Measurements from ENCODE around the gene OARD1. TPM values are rescaled to one million over a fixed set of nuclear protein-coding genes. Genes with fewer than 3 reads are reported as not detected.

The OARD1 gene, protein sequence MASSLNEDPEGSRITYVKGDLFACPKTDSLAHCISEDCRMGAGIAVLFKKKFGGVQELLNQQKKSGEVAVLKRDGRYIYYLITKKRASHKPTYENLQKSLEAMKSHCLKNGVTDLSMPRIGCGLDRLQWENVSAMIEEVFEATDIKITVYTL
- total RNA-seq = 11.8 and 14.4 TPM in 2 replicates

DNA sequence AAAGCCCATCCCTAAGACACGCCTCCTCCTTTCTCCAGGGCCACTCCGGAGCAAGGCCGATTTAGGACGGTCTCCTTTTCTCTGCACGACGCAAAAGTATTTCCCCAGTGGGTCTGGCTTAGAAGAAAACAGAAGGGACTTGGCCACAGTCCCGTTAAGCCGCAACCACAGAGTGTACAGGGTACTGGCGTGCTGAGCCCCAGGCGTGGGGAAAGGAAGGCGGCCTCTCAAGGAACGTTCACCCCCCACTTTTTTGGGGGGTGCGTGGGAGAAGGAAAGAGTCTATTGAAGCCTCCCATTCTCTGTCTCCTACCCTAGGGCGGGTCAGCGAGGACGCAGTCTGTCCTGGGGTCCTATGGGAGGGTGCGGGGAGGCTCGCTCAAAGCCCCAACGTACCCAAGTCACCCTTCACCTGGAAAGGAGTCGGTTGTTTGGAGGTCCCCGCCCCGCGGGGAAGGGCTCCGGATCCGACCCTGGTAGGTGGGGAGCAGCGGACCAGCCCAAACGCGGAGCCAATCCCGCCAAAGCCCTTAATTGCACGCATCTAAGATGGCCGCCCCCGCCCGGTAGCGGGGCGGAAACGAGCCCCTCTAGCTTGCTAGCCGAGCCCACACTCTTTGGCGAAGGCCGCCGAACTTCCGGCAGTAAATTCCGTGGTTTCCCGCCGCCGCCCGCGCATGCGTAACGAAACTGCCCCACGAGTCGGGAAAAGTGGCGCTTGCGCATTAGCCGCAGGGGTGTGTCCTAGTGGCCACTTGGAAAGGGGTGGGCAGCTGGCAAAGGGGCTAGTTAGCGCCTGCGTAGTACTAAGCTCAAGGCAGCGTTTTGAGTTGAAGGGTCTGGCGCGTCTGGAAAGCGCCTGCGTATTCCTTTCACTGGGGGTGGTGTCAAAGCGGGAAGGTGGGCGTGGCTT lies at the start of gene OARD1:
Gene OARD1 (minus strand): TSS at position 434 of the 913 bp plus-strand sequence. CDS start 722 bp downstream, outside the sequence.

DNA sequence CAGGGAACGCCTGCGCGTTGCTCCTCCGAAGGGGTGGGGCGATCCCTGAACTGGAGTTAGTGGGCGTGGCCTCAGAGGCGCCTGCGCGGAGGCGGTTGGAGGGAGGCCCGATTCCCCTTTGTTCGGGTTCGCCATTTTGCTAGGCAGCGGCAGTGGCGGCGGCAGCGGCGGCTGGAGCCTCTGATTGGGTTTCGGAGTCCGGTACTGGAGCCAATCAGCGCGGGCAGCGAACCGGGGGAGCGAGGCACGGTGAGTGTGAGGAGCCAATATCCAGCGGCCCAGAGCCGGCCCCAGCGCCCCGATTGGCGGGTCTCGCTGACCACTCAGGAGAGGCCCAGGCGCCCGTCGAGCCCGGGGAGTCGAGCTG lies 663 bp upstream of the OARD1 start, which contains the start of gene NFYA:
Gene NFYA (plus strand): TSS at position 139 of the 367 bp plus-strand sequence. CDS start 6,116 bp downstream, outside the sequence.

DNA sequence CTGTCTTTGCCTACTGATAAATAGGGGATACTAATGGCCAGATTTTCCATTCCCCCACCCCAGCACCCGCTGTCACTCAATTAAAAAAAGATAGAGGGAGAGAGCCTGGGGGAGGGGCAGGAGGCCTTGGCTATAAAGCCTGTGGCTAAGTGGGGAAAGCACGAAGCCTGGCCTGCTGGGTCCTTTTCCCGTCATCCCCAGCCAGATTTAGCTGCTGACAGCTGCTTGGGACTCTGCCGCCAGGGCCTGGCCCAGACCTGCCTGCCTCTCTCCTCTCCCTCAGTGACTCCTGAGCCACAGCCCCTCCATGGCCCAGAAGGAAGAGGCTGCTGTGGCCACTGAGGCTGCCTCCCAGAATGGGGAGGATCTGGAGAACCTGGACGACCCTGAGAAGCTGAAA lies 19.1 kb downstream of the OARD1 start, which contains the start of gene APOBEC2:
Gene APOBEC2 (plus strand): TSS at position 162 of the 400 bp plus-strand sequence. CDS start 146 bp downstream, at position 308.

DNA sequence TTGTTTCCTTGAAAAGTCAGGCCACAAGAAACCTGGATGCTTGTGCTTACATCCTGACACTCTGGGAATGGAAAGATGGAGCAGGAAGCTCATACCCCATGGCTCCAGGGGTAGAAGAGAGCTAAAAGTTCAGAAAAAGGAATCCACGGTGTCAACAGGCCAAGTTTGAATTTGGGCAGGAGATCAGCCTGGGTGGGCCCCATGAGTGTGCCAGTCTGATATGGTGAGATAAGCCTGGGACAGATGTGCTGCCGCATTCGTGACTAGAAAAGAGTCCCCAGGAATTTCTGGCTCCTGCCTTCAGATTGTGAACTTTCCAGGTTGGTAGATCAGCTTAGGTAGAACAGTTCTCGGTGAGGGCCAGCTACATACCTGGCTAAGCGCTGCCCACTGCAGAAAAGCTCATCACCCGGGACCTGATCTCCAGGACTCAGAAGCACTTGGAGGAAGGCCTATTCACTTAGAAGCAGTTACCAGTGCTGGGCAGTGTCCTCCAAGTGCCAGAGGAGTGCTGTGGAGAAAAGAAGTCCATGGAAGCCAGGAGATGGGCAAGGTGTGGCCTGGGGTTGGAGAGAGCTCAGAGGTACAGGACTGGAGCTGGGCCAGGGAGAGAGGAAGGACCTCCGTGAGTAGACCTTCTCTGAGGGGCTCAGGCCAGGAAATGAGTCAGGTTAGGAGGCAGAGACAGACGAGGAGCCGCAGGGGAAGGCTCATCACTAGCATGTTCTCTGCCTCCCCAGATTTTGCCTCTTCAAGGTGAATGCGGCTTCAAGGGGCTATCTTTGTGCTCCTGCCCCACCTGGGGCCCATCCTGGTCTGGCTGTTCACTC lies 29.7 kb downstream of the OARD1 start, which contains the start of gene TSPO2:
Gene TSPO2 (plus strand): TSS at position 242 of the 830 bp plus-strand sequence. CDS start 519 bp downstream, at position 761.

DNA sequence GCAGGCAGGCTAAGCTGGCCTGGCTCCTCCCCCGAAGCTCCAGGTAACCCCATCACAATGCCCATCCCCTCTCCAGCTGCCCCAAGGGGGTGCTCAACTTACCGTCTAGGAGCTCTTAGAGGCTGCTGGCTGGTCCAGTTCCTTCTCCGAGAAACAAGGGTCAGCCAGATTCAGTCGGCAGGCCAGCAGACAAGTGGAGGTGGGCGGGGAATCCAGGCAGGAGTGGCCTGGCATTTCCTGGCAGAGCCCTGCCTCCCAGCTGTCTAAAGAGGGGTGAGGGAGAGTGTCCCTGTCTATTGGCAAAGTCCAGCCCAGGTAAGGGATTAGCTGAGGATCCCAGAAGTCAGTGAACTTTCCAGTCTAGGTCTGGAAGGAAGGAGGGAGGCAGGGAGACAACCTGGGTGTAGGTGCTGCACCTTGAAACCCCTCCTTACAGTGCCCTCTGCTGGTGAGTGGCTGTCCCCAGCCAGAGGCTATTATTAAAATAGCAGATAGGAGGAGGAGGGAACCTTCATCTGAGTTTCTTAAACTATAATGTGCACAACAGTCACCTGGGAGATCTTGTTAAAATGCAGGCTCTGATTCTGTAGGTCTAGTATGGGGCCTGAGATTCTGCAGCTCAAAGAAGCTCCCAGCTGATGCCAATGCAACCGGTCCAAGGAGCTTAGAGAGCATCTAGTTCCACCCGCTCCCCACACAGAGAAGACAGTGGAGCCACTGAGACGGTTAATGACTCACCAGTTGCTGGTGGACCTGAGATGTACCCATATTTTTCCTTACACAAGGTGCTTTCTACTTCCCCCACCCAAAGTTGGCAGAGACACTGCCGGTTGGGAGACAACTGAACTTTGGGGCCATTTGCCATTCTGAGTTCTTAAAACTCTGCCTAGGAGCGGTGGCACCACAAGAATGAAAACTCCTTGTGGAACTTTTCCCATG lies 32.8 kb downstream of the OARD1 start, which contains the start of gene UNC5CL:
Gene UNC5CL (minus strand): TSS at position 162 of the 939 bp plus-strand sequence. CDS start 4,147 bp downstream, outside the sequence.

Other genes starting within 250 kb of the OARD1 start
- not detected in 2 replicates for gene UNC5CL, start 33.1 kb downstream of the OARD1 start, total RNA-seq
- not detected in 2 replicates for gene TSPO2, start 29.9 kb downstream of the OARD1 start, total RNA-seq
- gene APOBEC2, start 19.2 kb downstream of the OARD1 start, total RNA-seq = not detected in 2 replicates
- gene NFYA, start 618 bp upstream of the OARD1 start, total RNA-seq = 7.2 and 8.5 TPM in 2 replicates
- gene TREML1, start 82.0 kb upstream of the OARD1 start, total RNA-seq = not detected in 2 replicates
- gene TREM2, start 90.8 kb upstream of the OARD1 start, total RNA-seq = not detected in 2 replicates
- not detected in 2 replicates for gene TREML2, start 128.8 kb upstream of the OARD1 start, total RNA-seq
- gene TREML4, start 156.0 kb upstream of the OARD1 start, total RNA-seq = 0.06 TPM in 1 of 2 replicates, not detected in the other
- gene TREM1, start 214.3 kb upstream of the OARD1 start, total RNA-seq = 1.7 and 2.1 TPM in 2 replicates

All from cardiac ventricle fibroblast (primary cell).